Pancreas (tissue), 10 donors: ENCODE data around the gene WIPF3. TPM values are rescaled to one million over a fixed set of nuclear protein-coding genes. Genes with fewer than 3 reads are reported as not detected.

Experiments
- ATAC-seq, 4 donors: fragments of 200-7000 bp; cut with Tn5 transposase; one replicate each; pipeline versions ENCODE4 v1.8.0 to v1.9.1; 2020; ENCODE audit warnings: mild to moderate bottlenecking in 4 of 4, moderate library complexity in 4 of 4
- DNase-seq, 6 donors: peaks; one replicate each; pipeline ENCODE4 v3.0.0-alpha.2; 2020
- FAIRE-seq: peaks from 2 replicates; lab custom pipeline; 2012; peaks lifted over from hg19 to GRCh38; lab: Jason Lieb, UNC
- H3K27ac ChIP-seq, 4 donors: fragments of 200-600 bp; sonication (generic); 1 replicate in 3 of 4; 2 replicates in 1 of 4; pipeline versions ENCODE4 v1.5.0 to v1.8.0; 2020
- H3K27me3 ChIP-seq, 4 donors: fragments of 200-600 bp; one replicate each; pipeline ENCODE4 v1.8.0; 2021
- H3K36me3 ChIP-seq, 3 donors: fragments of 200-600 bp; sonication (generic) in 1 of 3; one replicate each; pipeline versions ENCODE4 v1.5.0 to v1.8.0; 2020 to 2021
- H3K4me1 ChIP-seq, 3 donors: fragments of 200-600 bp; one replicate each; pipeline ENCODE4 v1.8.0; 2021
- H3K4me3 ChIP-seq, 4 donors: fragments of 200-600 bp; sonication (generic) in 2 of 4; one replicate each; pipeline versions ENCODE4 v1.5.0 to v1.8.0; 2020 to 2021
- H3K9me3 ChIP-seq, 4 donors: fragments of 200-600 bp; one replicate each; pipeline ENCODE4 v1.8.0; 2021
- CTCF ChIP-seq, 4 donors: fragments of 200-600 bp; sonication (generic) in 3 of 4; IDR thresholded peaks; one replicate each; pipeline versions ENCODE4 v1.5.0 to v1.8.0; 2021; ENCODE audit warnings: antibody characterized with exemption in 4 of 4
- WGBS, 2 donors: extraction: QIAGEN DNeasy Blood & Tissue Kit; methylation state at CpG; one replicate each; pipeline ENCODE4 v1.1.7; 2013; 5-methylcytosine and 5-hydroxymethylcytosine counted together
- intact Hi-C, 3 donors: fragments of 100-400 bp; cut with DNase I; formaldehyde crosslinking; loops; one replicate each; pipeline versions ENCODE4 v1.11.1 to v1.14.2; 2022
- polyA plus RNA-seq, 2 donors: library from polyadenylated mRNA; stranded (reverse); fragments of 200-250 nt; gene quantifications; one replicate each; pipeline ENCODE4 v1.2.3, GENCODE V29; 2013
- total RNA-seq, 6 donors: library from RNA; stranded (reverse); fragmentation: NEBNext Ultra II Directional in 4 of 6; extraction: Animal tissue kit (Norgen Biotek cat#: 25700) in 4 of 6; gene quantifications; one replicate each; pipeline versions ENCODE4 v1.2.1 to v1.2.4, GENCODE V29; 2021 to 2023
- donor health status: healthy with polysubstance abuse.
- donor health status: DM: no; HTN: no; CAD: no; lungs with moderate emphysema.
- donor health status: DM: no; HTN: no; CAD: no.
- donor health status: control.
- donor health status: control.
- donor health status: Bipolar disorder and iron deficiency.
- donor health status: DM: yes; HTN: yes; CAD: no.
- donor health status: DM: no; HTN: no; CAD: no.
- donor health status: DM: no; HTN: no; CAD: no.
- donor health status: DM: yes; HTN: yes; CAD: no.

The WIPF3 gene
- total and polyA plus RNA-seq, 8 donors = 0.98 to 4.6 (median 1.6) TPM

DNA sequence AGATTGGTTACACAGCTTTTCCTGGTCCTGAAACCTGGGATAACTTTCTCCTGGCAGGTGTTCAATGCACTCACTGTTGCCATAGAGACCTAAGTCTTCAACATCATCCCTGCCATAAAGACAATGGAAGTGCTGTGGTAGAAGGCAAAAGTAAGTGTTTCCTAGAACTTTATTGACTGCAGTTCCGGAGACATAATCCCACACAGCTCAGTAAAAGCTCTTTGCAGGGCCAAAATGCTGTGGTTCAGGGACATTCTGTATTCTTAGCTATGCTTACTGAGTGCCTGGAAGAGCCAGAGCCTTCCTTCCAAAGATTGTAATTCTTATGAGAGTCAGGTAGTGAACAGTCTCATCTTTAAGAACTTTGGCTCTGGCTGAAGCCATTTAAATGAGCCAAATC, 5.3 kb downstream of the WIPF3 start:
- TF ChIP-seq CTCF (IDR thresholded peaks at IDR 0.05) = no peak
- FAIRE-seq (no peak), ATAC-seq (no peak), DNase-seq (no peak)
- H3K36me3 ChIP-seq = no peaks in the 10 kb centered on the region
- H3K4me1 ChIP-seq = peaks cover 0 to 7% (median 0%) of the 10 kb centered on the region in 3 donors
- no peak overlapping the region for H3K27ac ChIP-seq
- intact Hi-C loops = no loop called here
- WGBS, 2 donors = 85% methylated on average over 1 of the region's 1 CpG
- H3K4me3 ChIP-seq = no peak overlapping the region
- no peaks in the 10 kb centered on the region for H3K9me3 ChIP-seq
- H3K27me3 ChIP-seq = no peaks in the 10 kb centered on the region

DNA sequence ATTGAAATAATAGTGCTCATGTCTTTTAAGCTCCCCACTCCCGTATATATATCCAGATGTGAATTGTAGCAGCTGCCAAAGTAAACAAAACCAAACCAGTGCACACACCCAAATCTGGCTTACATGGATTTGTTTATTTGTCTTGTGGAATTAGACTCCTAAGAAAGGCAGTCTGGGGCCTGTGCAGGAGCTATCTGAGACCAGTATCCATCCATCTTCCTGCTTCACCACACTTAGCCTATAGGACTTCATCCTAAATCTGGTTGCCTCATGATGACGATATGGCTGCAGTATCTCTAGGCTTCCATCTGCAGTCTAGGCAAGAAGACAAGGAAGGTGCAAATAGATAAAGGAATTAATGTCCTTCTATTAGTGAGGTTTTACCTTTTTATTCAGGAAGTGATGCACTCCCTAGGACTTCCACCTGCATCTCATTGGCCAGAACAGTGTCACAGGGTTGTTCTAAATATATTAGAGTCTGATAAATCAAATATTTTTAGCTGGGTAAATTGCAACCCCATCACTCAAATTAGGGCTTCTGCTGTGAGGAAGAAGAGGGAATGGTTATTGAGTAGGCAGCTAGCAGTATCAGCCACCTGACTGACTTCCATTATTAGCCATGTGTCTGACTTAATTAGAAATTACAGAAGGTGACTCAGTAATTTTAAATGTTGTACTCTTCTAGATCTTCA, 6.0 kb downstream of the WIPF3 start:
- H3K27me3 ChIP-seq = no peaks in the 10 kb centered on the region
- WGBS, 2 donors = 50 to 53% methylated on average over 2 of the region's 2 CpGs
- no peaks in the 10 kb centered on the region for H3K9me3 ChIP-seq
- no peak overlapping the region for H3K27ac ChIP-seq
- peaks cover 0 to 7% (median 0%) of the 10 kb centered on the region in 3 donors for H3K4me1 ChIP-seq
- no peak for TF ChIP-seq CTCF (IDR thresholded peaks at IDR 0.05)
- intact Hi-C loops = no loop called here
- no peaks in the 10 kb centered on the region for H3K36me3 ChIP-seq
- FAIRE-seq = no peak
- no peak overlapping the region for H3K4me3 ChIP-seq
- ATAC-seq = no peak
- no peak for DNase-seq

GRCh38 chr7:29815181-29816105, 9.1 kb downstream of the WIPF3 start:
- Histone ChIP-seq H3K27ac (no peak overlapping the region), H3K4me1 (no peaks in the 10 kb centered on the region), H3K9me3 (no peaks in the 10 kb centered on the region), H3K4me3 (no peak overlapping the region), H3K36me3 (no peaks in the 10 kb centered on the region), H3K27me3 (no peaks in the 10 kb centered on the region)
- DNase-seq (no peak), FAIRE-seq (no peak), ATAC-seq (no peak)
- TF ChIP-seq CTCF (IDR thresholded peaks at IDR 0.05) = no peak
- intact Hi-C loops = no loop called here
- WGBS, 2 donors = 62% methylated on average over 10 of the region's 10 CpGs

DNA sequence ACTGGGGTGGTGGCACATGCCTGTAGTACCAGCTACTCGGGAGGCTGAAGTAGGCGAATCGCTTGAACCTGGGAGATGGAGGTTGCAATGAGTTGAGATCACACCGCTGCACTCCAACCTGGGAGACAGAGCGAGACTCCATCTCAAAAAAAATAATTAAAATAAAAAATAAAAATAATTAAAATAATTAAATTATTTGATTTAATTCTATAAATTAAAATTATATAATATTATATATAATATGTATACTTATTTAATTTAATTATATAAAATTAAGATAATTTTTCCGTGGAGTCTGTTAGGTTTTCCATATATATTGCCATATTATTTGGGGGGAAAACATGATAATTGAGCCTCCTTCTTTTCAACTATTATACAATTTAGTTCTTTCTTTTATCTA, 12.0 kb downstream of the WIPF3 start:
- Histone ChIP-seq H3K4me1 (no peaks in the 10 kb centered on the region), H3K27me3 (no peaks in the 10 kb centered on the region), H3K27ac (no peak overlapping the region), H3K9me3 (no peaks in the 10 kb centered on the region), H3K36me3 (no peaks in the 10 kb centered on the region), H3K4me3 (no peak overlapping the region)
- TF ChIP-seq CTCF (IDR thresholded peaks at IDR 0.05) = no peak
- ATAC-seq = no peak
- 98% methylated on average over 6 of the region's 6 CpGs for WGBS, 2 donors
- intact Hi-C loops = no loop called here
- no peak for DNase-seq
- FAIRE-seq = peak; percentile 23
